Measurements from ENCODE around the gene MBP. TPM values are rescaled to one million over a fixed set of nuclear protein-coding genes. Genes with fewer than 3 reads are reported as not detected.

The MBP gene
- total RNA-seq, 2 experiments from 2014 or later: 38.9 to 40.4 TPM

- Mint-ChIP-seq H3K27ac (no peak overlapping the region), H3K27me3 (no peaks in the 10 kb centered on the region), H3K4me3 (no peak overlapping the region), H3K4me1 (ENCODE audit: low read depth) (no peaks in the 10 kb centered on the region), H3K36me3 (peaks cover 25% of the 10 kb centered on the region), H3K9me3 (no peaks in the 10 kb centered on the region)
- no peak for DNase-seq
- ChIA-PET POLR2A (no interaction called here), CTCF (no interaction called here)
- intact Hi-C loops (cut with micrococcal nuclease): no loop called here
Measured at GRCh38 chr18:76936877-76937276, 195.7 kb downstream of the MBP start.

GRCh38 chr18:76935722-76936337 is 196.8 kb downstream of the MBP start:
- Mint-ChIP-seq H3K27me3 (no peaks in the 10 kb centered on the region), H3K27ac (no peak overlapping the region), H3K36me3 (peaks cover 27% of the 10 kb centered on the region), H3K4me3 (no peak overlapping the region), H3K4me1 (ENCODE audit: low read depth) (no peaks in the 10 kb centered on the region), H3K9me3 (no peaks in the 10 kb centered on the region)
- ChIA-PET POLR2A (no interaction called here), CTCF (no interaction called here)
- DNase-seq: no peak
- intact Hi-C loops (cut with micrococcal nuclease): no loop called here

- intact Hi-C loops (cut with micrococcal nuclease): no loop called here
- Mint-ChIP-seq H3K4me1 (ENCODE audit: low read depth) (peaks cover 4% of the 10 kb centered on the region), H3K27me3 (no peaks in the 10 kb centered on the region), H3K27ac (no peak overlapping the region), H3K9me3 (no peaks in the 10 kb centered on the region), H3K4me3 (no peak overlapping the region), H3K36me3 (peaks cover 35% of the 10 kb centered on the region)
- POLR2A ChIA-PET: no interaction called here
- no peak for DNase-seq
- CTCF ChIA-PET: interaction anchor here (1.0 to 1.4 kb wide), 4 partner anchors 10 to 130 kb away, joined by 3 to 7 read pairs (median 5); no protein-coding TSS in a partner anchor
Measured at GRCh38 chr18:76932026-76932819, 200.4 kb downstream of the MBP start.

- Mint-ChIP-seq H3K36me3 (peaks cover 36% of the 10 kb centered on the region), H3K27ac (no peak overlapping the region), H3K4me3 (no peak overlapping the region), H3K27me3 (no peaks in the 10 kb centered on the region), H3K4me1 (ENCODE audit: low read depth) (peaks cover 4% of the 10 kb centered on the region), H3K9me3 (no peaks in the 10 kb centered on the region)
- ChIA-PET POLR2A (no interaction called here), CTCF (interaction anchor here (1.0 to 1.4 kb wide), 4 partner anchors 9 to 129 kb away, joined by 3 to 7 read pairs (median 5); no protein-coding TSS in a partner anchor)
- intact Hi-C loops (cut with micrococcal nuclease): no loop called here
- no peak for DNase-seq
Measured at GRCh38 chr18:76931171-76931570, 201.4 kb downstream of the MBP start.

Other genes starting within 250 kb of the MBP start
- not detected for gene GALR1, start 117.1 kb upstream of the MBP start, total RNA-seq

Measured in activated CD4-positive, alpha-beta memory T cell treated with anti-CD3 and anti-CD28 coated beads for 36 hours (primary cell).